GM21717 (cell line): ENCODE measurements around the gene SCRT2.
"Not testable (repeated sequence)": the region's sequence is repeated elsewhere in the genome, so short reads cannot be mapped to it uniquely, and the experiment has no call there.

Experiments used
- ATAC-seq: cut with Tn5 transposase; IDR thresholded peaks from one replicate; pipeline ENCODE4 v1.9.1; 2021; ENCODE audit warnings: mild to moderate bottlenecking, moderate library complexity; ENCODE audit not compliant: unreplicated experiment

The SCRT2 gene

DNA sequence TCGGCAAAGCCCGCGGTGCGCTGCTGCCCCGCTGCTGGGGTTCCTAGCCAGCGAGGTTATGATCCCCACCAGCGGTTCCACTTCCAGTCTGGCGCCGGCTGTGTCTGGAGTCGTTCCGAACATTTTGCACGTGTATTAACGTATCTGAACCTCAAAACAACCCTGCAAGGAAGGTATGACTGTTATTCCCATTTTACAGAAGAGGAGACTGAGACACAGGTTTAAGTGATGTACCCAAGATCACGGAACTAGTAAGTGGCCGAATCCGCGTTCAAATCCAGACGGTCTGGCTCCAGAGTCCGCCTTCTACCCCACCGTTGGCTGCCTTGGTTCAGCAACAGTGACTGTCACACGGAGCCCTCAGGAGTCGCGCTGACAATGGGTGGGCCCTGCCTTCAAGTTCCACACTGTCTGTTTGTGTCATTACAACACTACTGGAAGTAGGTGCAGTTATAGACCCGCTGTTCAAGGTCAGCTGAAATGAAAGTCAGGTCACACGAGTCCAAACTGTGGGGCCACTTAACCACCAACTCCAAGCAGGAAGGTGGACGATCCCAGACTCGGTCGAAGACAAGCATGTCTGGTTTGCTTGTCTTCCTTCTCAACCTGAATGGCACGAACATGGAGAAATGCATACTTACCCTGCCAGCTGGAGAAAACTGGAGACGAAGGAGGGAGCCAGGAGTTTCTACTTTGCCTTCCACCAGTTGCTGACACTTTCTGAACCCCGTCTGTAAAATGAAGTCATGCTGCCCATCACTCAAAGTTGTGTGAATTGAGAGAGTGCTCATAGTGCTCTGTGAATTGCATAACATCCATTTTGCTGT, 21.8 kb downstream of the SCRT2 start:
- no peak for ATAC-seq

DNA sequence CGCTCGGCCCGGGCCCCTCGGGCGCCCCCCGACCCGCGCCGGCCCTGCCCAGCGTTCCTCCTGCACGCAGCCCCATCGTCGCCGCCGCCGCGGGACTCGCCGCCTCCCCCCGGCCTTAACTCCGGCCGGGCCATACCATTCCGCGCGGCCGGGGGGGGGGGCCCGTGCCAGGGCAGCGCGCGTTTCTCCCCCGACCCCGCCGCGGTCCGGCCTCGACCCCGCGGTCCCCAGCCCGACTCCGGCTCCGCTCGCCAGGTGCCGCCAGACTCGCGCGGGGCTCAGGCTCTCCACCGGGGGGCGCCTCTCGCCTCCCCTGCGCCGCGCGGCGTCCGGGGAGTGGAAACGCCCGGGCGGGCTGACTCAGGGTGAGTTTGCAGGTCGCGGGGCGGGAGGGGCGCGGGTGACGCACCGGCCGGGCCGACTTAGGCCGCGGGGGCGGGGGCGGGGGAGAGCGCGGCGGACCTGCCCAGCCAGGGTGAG, 22.5 kb downstream of the SCRT2 start, which contains the start of gene SRXN1:
Gene SRXN1, minus strand, starts transcription at position 91 of the 480 bp plus-strand sequence. Its CDS starts 15 bp downstream, at position 76.
- peak; percentile 82 for ATAC-seq

DNA sequence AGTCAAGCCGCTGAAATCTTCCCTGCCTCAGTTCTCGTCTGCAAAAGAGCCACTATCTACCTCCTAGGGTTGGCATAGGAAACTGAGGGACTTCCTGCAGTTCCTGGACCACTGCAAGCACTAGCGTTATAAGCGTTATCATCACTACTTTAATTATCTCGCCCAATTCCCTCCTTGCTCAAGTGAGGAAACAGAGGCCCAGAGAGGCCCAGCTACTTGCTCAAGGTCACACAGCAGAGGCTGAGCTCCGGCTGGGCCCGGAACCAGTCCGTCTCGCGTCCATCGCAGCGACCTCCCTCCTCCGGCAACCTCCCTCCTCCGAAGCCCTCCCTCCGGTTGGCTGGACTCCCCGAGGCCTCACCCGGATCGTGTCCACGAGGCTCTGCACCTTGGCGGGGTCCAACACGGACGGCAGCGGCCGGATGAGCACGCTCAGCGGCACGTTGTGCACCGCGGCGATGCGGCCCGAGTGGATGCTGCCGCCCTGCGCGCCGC, 22.9 kb downstream of the SCRT2 start:
- ATAC-seq = peak; percentile 26

DNA sequence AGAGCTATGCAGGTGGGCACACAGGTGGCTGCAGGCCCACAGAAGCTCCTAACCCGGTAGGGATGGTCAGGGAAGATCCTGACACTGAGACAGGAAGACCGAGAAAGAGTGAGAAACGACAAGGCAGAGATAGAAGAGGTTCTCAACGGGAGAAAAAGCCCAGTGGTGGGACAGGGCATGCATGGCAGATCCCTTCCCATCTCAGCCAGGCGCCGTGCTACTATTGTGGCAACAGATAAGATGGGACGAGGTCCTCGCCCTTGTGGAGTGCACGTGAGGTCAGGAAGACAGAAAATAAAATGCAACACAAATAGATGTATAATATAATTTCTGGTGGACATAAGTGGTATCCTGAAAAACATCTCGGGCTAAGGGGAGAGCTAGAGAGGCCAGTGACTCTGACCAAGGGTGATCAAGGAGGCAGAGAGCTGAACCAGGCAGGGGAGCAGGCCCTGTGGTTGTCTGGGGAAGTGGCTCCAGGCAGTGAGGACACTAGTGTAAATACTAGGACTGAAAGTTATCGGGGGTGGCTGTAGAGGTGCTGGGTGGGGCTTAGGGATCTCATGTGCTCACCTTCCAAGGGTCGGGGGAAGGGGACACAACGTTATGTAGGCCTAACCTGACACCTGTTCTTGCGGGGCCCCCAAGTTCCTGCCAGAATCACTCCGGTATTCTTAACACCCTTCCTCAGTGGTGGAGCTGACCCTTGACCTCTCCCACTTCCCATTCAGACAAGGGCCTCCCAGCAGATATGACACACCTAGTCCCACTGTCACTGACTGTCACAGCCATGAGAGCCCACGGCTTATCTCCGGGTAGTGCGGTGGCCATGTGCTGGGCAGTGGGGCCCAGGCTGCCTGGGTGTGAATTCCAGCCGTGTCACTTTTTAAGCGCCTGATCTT, 23.6 kb downstream of the SCRT2 start:
- no peak for ATAC-seq

DNA sequence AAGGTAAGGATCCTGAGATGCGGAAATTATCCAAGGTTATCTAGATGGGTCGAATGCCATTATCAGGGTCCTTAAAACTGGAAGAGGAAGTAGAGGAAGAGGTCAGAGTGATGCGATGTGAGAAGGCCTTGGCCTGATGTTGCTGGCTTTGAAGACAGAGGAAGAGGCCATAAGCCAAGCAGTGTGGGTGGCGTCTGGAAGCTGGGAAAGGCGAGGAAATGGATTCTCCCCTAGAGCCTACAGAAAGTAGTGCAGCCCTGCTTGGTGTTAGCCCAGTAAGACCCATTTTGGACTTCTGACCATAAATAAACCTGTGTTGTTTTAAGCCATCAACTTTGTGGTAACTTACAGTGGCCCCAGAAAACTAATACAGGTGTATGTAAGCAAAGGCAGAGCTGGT, 24.6 kb downstream of the SCRT2 start:
- ATAC-seq = no peak

DNA sequence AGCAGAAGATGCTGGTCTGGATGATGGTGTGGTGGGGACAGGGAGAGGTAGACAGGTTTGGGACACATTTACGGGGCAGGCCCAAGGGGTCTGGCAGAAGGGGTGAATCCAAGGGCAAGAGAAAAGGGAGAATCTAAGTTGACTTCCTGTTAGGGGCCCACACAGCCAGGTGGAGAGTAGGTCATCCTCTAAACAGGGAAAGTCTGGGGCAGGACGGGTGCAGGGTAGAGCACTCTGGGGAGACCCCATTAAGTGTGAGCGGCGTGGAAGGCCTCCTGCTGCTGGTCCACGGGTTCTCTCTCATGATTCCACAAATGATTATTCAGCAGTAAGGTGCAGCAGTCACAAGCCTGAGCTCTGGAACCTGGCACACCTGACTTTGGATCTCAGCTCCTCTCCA, 25.3 kb downstream of the SCRT2 start:
- no peak for ATAC-seq

DNA sequence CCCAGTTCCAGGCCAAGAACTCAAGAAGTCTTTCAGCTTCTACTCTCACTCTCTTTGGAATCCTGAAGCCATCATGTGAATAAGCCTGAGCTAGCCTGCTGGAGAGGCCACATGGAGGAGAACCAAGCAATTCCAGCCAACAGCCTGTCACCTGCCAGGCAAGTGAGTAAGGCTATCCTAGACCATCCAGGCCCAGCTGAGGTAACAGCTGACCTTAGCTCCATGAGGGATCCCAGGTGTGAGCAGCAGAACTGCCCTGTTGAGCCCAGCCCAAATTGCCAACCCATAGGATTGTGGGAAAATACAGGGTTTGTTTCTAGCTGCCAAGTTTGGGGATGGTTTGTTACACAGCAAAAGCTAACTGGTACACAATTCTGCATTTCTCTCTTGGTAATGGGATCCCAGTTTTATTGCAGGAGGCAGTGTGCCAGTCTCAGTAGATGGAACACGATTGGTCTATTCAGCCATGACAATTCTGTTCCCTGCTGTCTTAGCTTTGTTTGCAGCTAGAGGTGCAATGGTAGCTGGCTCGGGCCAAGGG, 28.1 kb downstream of the SCRT2 start:
- ATAC-seq = no peak

DNA sequence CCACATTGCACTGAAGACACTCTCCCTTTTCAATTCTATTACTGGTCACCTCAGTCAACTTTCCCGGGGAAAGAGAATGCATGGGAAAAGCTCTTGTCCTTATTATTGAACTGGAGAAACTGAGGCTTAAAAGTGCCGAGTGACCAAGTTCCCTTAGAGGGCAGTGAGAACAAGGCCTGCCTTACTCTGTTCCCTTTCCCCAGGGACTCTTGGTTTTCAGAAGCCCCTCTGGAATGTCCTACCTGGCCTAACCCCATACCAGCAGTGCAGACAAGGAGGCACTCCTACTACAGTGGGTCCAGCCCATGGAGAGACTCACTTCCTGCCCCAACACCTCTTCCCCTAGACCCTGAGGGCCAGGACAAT, 28.8 kb downstream of the SCRT2 start:
- no peak for ATAC-seq

DNA sequence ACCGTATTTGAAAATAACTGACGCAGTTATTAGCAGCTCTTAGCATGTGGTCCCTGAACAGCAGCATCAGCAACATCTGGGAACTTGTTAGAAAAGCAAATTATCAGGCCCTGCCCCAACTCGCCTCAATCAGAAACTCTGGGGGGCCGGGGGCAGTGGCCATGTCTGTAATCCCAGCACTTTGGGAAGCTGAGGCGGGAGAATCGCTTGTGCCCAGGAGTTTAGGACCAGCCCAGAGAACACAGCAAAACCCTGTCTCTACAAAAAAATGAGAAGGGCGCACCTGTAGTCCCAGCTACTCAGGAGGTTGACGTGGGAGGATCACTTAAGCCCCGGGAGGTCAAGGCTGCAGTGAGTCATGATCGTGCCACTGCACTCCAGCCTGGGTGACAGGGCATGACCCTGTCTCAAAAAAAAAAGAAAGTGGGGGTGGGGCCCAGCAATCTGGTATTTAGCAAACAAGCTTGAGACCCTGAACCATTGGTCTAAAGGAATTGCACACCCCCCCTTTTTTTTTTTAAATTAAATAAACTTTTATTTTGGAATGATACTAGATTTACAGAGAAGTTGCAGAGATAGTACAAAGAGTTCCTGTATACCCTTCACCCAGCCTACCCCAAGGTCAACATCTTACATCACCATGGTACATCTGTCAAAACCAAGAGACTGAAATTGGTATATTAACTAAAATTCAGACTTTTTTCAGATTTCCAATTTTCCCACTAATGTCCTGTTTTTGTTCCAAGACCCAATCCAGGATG, 29.3 kb downstream of the SCRT2 start:
- ATAC-seq = no peak

DNA sequence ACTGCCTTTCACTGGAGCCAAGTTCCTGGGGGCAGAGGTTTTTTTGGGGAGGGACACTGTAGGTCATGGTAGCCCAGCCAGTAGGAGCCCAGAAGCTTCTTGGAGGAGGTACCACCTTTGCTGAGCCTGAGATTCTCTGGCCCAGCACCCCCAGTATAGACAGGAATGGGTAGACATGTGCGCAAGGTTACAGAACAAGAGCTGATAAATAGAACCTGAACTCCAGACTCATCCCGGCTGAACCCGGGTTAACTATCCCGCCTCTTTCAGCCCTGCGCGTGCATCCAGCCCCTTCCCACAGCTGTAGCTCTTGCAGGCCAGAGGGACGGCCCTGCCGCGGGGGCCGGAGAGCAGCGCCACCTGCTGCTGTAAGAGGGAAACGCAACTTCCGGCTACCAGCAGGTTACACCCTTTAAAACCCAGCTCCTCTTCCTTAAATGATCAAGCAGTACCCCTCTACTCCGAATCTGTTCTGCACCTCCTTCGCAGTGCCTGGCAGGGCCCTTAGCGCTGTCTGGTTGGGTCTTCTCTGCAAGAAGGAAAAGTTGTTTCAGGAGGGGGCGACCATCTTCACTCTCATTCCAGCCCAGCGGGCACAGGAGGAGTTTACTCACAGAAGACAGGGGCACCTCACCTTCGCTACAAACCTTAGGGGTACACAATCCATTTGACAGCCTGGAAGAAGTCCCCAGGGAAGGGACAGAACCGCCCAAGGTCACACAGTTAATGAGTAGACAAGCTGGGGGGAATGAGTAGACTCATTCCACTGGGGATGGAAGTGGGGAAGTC, 30.1 kb downstream of the SCRT2 start:
- ATAC-seq = no peak

DNA sequence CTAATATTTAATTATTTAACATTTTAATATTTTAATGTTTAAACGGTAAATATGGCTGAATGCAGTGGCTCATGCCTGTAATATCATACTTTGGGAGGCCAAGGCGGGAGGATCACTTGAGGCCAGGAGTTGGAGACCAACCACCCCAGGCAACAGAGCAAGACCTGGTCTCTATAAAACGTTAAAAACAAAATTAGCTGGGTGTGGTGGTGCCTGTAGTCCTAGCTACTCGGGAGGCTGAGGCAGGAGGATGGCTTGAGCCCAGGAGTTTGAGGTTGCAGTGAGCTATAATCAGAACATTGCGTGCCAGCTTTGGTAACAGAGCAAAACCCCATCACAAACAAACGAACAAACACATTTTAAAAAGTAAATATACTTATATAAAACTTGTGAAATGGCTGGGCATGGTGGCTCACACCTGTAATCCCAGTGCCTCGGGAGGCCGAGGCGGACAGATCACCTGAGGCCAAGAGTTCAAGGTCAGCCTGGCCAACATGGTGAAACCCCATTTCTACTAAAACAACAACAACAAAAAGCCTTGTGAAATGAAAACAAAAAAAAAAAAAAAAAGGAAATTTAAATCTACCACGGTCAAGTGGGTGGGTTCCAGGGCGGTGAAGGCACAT, 30.8 kb downstream of the SCRT2 start:
- ATAC-seq = no peak

DNA sequence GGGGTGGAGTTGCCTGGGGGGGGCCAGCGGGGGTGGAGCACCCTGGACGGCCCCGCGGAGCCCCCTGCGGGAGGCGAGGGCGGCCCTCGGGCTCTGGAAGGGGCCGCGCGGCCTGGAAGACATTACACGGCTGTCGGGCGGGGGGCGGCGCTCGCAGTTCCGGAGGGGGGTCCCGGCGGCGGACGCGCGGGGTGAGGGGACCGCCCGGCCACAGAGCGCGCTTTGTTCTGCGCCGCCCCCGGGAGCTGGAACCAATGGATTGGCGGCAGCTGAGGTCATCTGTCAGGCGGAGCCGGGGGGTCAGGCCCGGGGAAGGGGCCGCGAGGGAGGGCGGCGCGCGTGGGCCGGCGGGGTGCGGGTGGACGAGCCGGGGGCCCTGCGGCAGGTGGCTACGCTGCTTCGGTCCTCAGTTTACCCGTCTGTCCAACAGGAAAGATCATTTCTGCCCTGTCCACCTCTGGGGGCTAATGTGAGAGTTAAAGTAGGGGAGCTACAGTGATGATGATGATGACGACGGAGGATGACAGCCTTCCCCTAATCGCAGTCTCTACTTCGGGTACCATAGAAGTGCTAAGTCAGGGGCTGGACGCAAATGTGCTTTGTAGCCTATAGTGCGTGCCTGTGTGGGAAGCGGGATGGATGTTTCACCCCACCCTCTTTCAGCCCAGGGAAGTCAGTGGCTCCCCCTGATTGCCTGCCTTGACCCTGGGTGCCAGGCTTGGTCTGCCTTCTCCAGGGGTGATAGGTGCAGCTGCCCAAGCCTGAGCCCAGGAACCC, 33.0 kb downstream of the SCRT2 start:
- no peak for ATAC-seq

DNA sequence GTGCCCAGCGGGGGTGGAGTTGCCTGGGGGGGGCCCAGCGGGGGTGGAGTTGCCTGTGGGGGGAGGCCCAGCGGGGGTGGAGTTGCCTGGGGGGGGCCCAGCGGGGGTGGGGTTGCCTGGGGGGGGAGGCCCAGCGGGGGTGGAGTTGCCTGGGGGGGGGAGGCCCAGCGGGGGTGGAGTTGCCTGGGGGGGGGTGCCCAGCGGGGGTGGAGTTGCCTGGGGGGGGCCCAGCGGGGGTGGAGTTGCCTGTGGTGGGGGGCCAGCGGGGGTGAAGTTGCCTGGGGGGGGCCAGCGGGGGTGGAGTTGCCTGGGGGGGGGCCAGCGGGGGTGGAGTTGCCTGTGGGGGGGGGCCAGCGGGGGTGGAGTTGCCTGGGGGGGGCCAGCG, 33.6 kb downstream of the SCRT2 start:
- ATAC-seq = not testable (repeated sequence)

DNA sequence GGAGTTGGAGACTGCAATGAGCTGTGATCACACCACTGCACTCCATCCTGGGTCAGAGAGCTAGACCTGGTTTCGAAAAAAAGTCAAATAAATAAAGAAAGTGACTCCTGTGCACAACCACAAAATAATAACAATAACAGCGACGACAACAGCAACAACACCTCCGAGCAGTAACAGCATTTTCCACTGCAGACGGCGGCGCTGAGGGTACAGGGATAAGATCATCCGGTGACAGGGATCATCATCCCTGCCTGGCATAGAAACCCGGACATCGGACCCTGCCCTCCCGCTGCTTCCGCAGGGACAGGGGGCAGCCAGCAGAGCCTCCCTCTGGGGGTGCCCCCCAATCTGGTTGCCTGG, 34.1 kb downstream of the SCRT2 start:
- no peak for ATAC-seq

DNA sequence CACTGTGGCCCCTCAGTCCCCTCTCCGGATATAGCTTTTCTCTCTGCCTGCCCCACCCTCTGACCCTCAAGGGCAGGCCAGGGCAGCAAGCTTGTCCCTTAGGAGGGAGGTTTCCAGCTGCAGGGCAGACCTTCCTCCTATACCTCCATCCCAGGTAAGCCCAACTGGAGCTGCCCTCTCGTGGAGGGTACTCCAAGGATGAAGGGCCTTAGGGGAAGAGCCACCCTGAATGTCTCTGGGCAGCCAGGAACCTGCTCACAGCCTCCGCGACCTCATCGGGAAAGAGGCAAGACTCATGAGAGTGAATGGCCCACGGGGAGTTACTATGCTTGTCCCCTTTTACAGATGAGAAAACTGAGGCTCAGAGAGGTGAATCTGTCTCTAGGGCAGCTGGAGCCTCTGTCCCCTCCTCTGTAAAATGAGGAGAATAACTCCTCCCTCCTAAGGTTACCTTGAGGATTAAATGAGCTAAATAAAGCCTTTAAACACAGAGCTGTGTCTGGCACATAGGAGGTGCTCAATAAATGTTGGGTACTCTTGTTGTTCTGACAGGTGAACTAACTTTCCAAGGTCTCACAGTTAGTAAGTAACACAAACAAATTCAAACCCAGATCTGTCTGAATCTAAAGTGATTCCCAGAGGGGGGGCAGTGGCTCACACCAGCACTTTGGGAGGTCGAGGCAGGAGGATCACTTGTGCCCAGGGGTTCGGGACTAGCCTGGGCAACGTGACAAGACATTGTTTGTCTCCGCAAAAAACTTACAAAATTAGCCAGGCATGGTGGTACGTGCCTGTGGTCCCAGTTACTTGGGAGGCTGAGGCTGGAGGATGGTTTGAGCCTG, 34.7 kb downstream of the SCRT2 start:
- no peak for ATAC-seq

DNA sequence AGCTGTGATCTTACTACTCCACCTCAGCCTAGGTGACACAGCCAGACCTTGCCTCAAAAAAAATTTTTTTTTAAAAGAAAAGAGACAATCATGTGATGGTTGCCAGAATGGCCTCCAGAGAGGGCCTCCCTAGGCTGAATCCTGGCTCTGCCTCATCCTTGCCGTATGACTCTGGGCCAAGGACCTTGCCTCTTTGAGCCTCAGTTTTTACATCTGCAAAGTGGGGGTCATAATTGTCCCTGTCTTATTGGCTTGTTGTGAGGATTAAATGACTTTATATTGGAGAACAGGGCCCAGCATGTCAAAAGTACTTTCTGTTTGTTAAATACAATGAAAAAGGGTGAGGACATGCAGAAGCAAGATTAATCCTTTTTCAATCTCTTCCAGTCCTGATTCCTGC, 37.0 kb downstream of the SCRT2 start:
- no peak for ATAC-seq

DNA sequence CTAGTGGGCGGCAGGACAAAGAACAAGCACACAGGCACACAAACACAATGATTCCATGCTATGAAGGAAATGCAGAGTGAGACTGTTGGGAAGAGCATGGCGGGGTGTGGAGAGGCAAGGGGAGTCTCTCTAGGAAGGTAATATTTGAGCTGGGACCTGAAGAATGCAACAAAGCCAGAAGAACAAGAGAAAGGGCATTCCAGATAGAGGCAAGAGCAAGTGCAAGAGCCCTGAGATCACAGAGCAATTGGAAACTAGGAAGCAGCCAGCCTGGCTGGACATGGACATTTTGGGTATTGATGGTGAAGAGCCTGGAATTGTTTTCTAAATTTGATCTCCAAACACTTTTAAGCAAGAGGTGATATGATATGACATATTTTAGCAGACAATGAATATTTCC, 38.0 kb downstream of the SCRT2 start:
- no peak for ATAC-seq

DNA sequence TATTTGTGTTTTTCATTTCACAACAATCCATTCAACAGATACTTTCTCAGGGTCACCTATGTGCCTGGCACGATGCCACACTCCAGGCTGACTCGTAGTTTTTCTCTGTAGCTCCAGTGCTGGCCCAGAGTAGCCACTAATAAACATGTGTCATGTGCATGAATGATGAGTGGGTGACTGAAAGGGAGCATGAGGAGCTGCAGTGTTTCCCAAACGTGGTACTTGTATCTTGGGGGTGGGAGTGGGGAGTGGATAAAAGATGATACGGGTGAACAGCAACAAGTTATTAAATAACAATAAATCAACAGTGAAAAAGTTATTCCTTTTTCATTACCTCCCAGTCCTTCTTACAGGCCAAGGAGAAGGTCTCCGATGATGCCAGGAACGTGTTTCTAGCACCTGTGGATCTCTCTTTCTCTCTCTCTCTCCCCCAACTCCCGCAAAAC, 39.7 kb downstream of the SCRT2 start:
- ATAC-seq = no peak
